HCT116 (cell line): ENCODE data around the gene MPPED1. TPM values are rescaled to one million over a fixed set of nuclear protein-coding genes. Genes with fewer than 3 reads are reported as not detected.

ENCODE experiments used
- ATAC-seq: fragments of 200-7000 bp; cut with Tn5 transposase; 2 replicates; pipeline ENCODE4 v1.9.1; 2020; ENCODE audit warnings: mild to moderate bottlenecking, moderate library complexity
- BruUV-seq: library from RNA; stranded (reverse); fragments of 400-500 nt; replicated peaks from 2 replicates; lab custom pipeline; 2021; lab: Mats Ljungman, UMichigan
- CTCF ChIA-PET: fragments of 300-600 bp; sonication (Branson Sonifier 250); formaldehyde crosslinking; loops from one replicate; lab custom pipeline; 2021; ENCODE audit warnings: antibody characterized with exemption; lab: Charles Lee
- POLR2A ChIA-PET: fragments of 300-600, 350-600 bp; sonication (Branson Sonifier 250); formaldehyde crosslinking; loops from one replicate; lab custom pipeline; 2021; ENCODE audit warnings: antibody characterized with exemption; lab: Charles Lee
- RAD21 ChIA-PET, 2 experiments: fragments of 300-600 bp; sonication (Branson Sonifier 250); formaldehyde crosslinking; loops; one replicate each; lab custom pipeline; 2023; ENCODE audit warnings: low total read pairs in 2 of 2; ENCODE audit not compliant: uncharacterized antibody in 2 of 2, unreplicated experiment in 2 of 2, low non-redundant PET in 1 of 2; lab: Charles Lee
- DNase-seq: peaks from one replicate; pipeline ENCODE4 v3.0.0-alpha.2; 2010; ENCODE audit warnings: low read depth, low spot score
- H2AFZ ChIP-seq: fragments of 200-600 bp; shearing (Covaris generic), sonication (generic); 2 replicates; pipeline ENCODE4 v1.6.1; 2017; ENCODE audit warnings: low read depth, mixed run types, mixed read lengths, antibody characterized with exemption, low read length; ENCODE audit not compliant: poor library complexity, severe bottlenecking
- H3K27ac ChIP-seq: 2 replicates; pipeline ENCODE4 v1.5.1; 2012; ENCODE audit warnings: low read depth, low read length
- H3K27me3 ChIP-seq: fragments of 200-600 bp; sonication (generic); 2 replicates; pipeline ENCODE4 v1.6.1; 2016; ENCODE audit warnings: mixed run types, low read length, mixed read lengths; ENCODE audit not compliant: insufficient read depth
- H3K36me3 ChIP-seq, 2 experiments: fragments of 200-500 bp in 1 of 2; fragments of 200-600 bp in 1 of 2; sonication (Bioruptor generic) in 1 of 2; sonication (generic) in 1 of 2; 2 replicates each; pipeline versions ENCODE4 v1.5.1 to v1.6.1; 2014 to 2016; ENCODE audit warnings: low read length in 2 of 2, inconsistent platforms in 1 of 2, mixed read lengths in 1 of 2, mixed run types in 1 of 2; ENCODE audit not compliant: insufficient read depth in 2 of 2, control insufficient read depth in 1 of 2
- H3K4me1 ChIP-seq, 2 experiments: fragments of 200-600 bp in 1 of 2; sonication (generic) in 1 of 2; 2 replicates each; pipeline versions ENCODE4 v1.5.1 to v1.6.1; 2012 to 2017; ENCODE audit warnings: low read length in 2 of 2, inconsistent platforms in 1 of 2, mild to moderate bottlenecking in 1 of 2, mixed read lengths in 1 of 2, mixed run types in 1 of 2, moderate library complexity in 1 of 2; ENCODE audit not compliant: insufficient read depth in 2 of 2, control insufficient read depth in 1 of 2
- H3K4me2 ChIP-seq: fragments of 200-600 bp; sonication (generic); 2 replicates; pipeline ENCODE4 v1.6.1; 2017; ENCODE audit warnings: mixed run types, low read length, mixed read lengths
- H3K4me3 ChIP-seq, 2 experiments: fragments of 200-600 bp in 1 of 2; sonication (generic) in 1 of 2; replicated peaks in 1 of 2; 2 replicates each; pipeline ENCODE4 v1.5.1; 2011 to 2016; ENCODE audit warnings: low read length in 2 of 2, control low read depth in 1 of 2, low read depth in 1 of 2, mild to moderate bottlenecking in 1 of 2, mixed read lengths in 1 of 2, mixed run types in 1 of 2
- H3K79me2 ChIP-seq: fragments of 200-600 bp; sonication (generic); 2 replicates; pipeline ENCODE4 v1.6.1; 2017; ENCODE audit warnings: mild to moderate bottlenecking, mixed run types, low read length, moderate library complexity, mixed read lengths; ENCODE audit not compliant: insufficient read depth
- H3K9ac ChIP-seq: fragments of 200-600 bp; sonication (generic); 2 replicates; pipeline ENCODE4 v1.6.1; 2016; ENCODE audit warnings: low read length, mixed read lengths
- H3K9me2 ChIP-seq: fragments of 200-600 bp; sonication (generic), shearing (Covaris generic); 2 replicates; pipeline ENCODE4 v1.6.1; 2017; ENCODE audit warnings: mixed run types, mild to moderate bottlenecking, moderate library complexity; ENCODE audit not compliant: insufficient read depth
- H3K9me3 ChIP-seq, 2 experiments: fragments of 200-500 bp in 1 of 2; fragments of 200-600 bp in 1 of 2; sonication (Bioruptor generic) in 1 of 2; sonication (generic) in 1 of 2; 2 replicates each; pipeline ENCODE4 v1.6.1; 2014 to 2017; ENCODE audit warnings: low read length in 2 of 2, mixed read lengths in 2 of 2, inconsistent platforms in 1 of 2, low read depth in 1 of 2, mild to moderate bottlenecking in 1 of 2, mixed run types in 1 of 2, moderate library complexity in 1 of 2; ENCODE audit not compliant: control insufficient read depth in 1 of 2, insufficient read depth in 1 of 2
- H4K20me1 ChIP-seq: fragments of 200-600 bp; sonication (generic), shearing (Covaris generic); 2 replicates; pipeline ENCODE4 v1.6.1; 2017; ENCODE audit warnings: mixed run types, mild to moderate bottlenecking, moderate library complexity; ENCODE audit not compliant: insufficient read depth
- CBX3 ChIP-seq: IDR thresholded peaks from 2 replicates; pipeline ENCODE4 v1.6.1; 2012; ENCODE audit warnings: low read depth
- CEBPB ChIP-seq: IDR thresholded peaks from 2 replicates; pipeline ENCODE4 v1.6.1; 2012; ENCODE audit warnings: low read depth
- EZH2 ChIP-seq: fragments of 200-600 bp; sonication (generic); IDR thresholded peaks from 2 replicates; pipeline ENCODE4 v1.6.1; 2017; ENCODE audit warnings: antibody characterized with exemption, mixed run types
- EZH2phosphoT487 ChIP-seq: fragments of 200-600 bp; IDR thresholded peaks from 2 replicates; pipeline ENCODE4 v1.6.1; 2018; ENCODE audit warnings: antibody characterized with exemption, borderline replicate concordance
- FOSL1 ChIP-seq: IDR thresholded peaks from 2 replicates; pipeline ENCODE4 v1.6.1; 2012; ENCODE audit warnings: low read depth
- POLR2AphosphoS5 ChIP-seq: IDR thresholded peaks from 2 replicates; pipeline ENCODE4 v1.6.1; 2011; ENCODE audit warnings: mild to moderate bottlenecking, low read depth, low read length, moderate library complexity
- RAD21 ChIP-seq: IDR thresholded peaks from 2 replicates; pipeline ENCODE4 v1.6.1; 2012; ENCODE audit warnings: low read depth, mild to moderate bottlenecking
- SIN3A ChIP-seq: IDR thresholded peaks from 2 replicates; pipeline ENCODE4 v1.6.1; 2012; ENCODE audit warnings: low read depth
- SP1 ChIP-seq: IDR thresholded peaks from 2 replicates; pipeline ENCODE4 v1.6.1; 2012; ENCODE audit warnings: low read depth
- SRF ChIP-seq: IDR thresholded peaks from 2 replicates; pipeline ENCODE4 v1.6.1; 2012; ENCODE audit warnings: low read depth
- TCF7L2 ChIP-seq: IDR thresholded peaks from 2 replicates; pipeline ENCODE4 v1.7.0; 2011; ENCODE audit warnings: borderline replicate concordance, inconsistent platforms; ENCODE audit not compliant: insufficient read depth, insufficient read length; ENCODE audit errors: extremely low read depth
- YY1 ChIP-seq: IDR thresholded peaks from 2 replicates; pipeline ENCODE4 v1.6.1; 2011; ENCODE audit warnings: low read length, low read depth, moderate library complexity, mild to moderate bottlenecking; ENCODE audit not compliant: insufficient replicate concordance; ENCODE audit errors: extremely low read depth
- ZFX ChIP-seq: fragments of 450-650 bp; IDR thresholded peaks from 2 replicates; pipeline ENCODE4 v1.6.1; 2017
- ZNF274 ChIP-seq: fragments of 200-500 bp; sonication (Bioruptor generic); IDR thresholded peaks from 2 replicates; pipeline ENCODE4 v1.6.1; 2014; ENCODE audit warnings: mild to moderate bottlenecking, low read depth, low read length, inconsistent platforms
- intact Hi-C: fragments of 100-400 bp; cut with micrococcal nuclease; formaldehyde crosslinking; loops from 2 replicates; pipeline ENCODE4 v1.10.0; 2022
- total RNA-seq: library from RNA; stranded (reverse); gene quantifications from one replicate; pipeline ENCODE4 v1.2.1, GENCODE V29; 2021; ENCODE audit not compliant: unreplicated experiment
- TF ChIP-seq, protein P1 (sequence below): IDR thresholded peaks from 2 replicates; pipeline ENCODE4 v1.6.1; 2012
- TF ChIP-seq, protein P2 (sequence below): IDR thresholded peaks from 2 replicates; pipeline ENCODE4 v1.6.1; 2012; ENCODE audit warnings: low read depth
- TF ChIP-seq, protein P3 (sequence below): IDR thresholded peaks from 2 replicates; pipeline ENCODE4 v1.6.1; 2012

Gene MPPED1
- total RNA-seq, 1 experiment from 2014 or later: not detected

DNA sequence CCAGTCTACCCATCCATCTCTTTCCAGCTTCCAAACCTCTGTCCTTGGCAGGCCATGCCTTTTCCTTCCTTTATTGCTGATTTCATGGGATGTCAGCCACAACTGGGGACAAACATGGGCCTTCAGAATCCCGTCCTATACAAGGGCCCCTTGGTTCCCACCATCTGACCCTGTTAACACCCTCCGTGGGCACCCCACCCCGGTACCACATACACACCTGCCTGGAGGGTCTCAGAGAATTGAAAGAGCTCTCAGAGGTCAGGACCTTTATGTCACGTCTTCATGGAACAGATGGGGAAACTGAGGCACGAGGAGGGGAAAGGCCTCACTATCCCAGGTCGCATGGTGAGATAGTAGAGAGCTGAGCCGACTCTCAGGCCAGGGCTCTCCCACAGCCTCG lies 53.0 kb downstream of the MPPED1 start (continued):
- TF ChIP-seq CBX3 (no peak), EZH2phosphoT487 (no peak)
- TF ChIP-seq, protein P1, sequence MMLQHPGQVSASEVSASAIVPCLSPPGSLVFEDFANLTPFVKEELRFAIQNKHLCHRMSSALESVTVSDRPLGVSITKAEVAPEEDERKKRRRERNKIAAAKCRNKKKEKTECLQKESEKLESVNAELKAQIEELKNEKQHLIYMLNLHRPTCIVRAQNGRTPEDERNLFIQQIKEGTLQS: no peak
- TF ChIP-seq, protein P2, sequence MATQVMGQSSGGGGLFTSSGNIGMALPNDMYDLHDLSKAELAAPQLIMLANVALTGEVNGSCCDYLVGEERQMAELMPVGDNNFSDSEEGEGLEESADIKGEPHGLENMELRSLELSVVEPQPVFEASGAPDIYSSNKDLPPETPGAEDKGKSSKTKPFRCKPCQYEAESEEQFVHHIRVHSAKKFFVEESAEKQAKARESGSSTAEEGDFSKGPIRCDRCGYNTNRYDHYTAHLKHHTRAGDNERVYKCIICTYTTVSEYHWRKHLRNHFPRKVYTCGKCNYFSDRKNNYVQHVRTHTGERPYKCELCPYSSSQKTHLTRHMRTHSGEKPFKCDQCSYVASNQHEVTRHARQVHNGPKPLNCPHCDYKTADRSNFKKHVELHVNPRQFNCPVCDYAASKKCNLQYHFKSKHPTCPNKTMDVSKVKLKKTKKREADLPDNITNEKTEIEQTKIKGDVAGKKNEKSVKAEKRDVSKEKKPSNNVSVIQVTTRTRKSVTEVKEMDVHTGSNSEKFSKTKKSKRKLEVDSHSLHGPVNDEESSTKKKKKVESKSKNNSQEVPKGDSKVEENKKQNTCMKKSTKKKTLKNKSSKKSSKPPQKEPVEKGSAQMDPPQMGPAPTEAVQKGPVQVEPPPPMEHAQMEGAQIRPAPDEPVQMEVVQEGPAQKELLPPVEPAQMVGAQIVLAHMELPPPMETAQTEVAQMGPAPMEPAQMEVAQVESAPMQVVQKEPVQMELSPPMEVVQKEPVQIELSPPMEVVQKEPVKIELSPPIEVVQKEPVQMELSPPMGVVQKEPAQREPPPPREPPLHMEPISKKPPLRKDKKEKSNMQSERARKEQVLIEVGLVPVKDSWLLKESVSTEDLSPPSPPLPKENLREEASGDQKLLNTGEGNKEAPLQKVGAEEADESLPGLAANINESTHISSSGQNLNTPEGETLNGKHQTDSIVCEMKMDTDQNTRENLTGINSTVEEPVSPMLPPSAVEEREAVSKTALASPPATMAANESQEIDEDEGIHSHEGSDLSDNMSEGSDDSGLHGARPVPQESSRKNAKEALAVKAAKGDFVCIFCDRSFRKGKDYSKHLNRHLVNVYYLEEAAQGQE: no peak

DNA sequence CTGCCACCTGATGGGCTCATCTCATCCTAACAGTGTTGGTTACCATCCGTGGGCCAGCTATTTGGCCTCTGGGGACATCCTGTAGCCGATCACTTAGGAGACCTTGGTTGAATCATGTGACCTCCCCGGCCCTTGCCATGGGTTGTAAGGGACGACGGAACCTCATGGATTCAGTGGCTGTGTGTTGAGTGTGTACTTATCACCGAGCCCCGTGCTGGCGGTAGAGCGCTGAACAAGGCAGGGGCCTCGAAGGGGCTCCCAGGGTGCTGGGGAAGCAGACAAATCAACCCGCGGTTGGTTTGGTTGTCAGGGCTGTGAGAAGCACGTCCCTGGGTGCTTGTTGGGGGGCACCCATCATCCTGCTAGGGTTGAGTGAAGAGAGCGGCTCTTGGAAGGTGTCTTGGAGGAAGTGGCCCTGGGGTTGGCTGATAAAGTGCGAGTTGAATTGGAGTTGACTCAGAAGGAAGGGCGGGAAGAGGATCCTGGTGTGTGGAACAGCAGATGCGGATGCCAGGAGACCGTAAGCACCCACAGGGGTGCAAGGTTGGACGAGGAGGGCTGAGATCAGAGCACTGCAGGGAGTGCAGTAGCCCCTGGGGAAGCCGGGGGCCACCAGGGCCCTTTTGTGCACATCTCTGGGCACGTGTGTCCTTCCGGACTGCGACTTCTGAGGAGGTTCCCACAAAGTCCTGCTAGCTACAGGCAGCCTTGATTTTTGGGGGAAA lies 53.6 kb downstream of the MPPED1 start:
- no TSS peak for BruUV-seq
- intact Hi-C loops: no loop called here
- no peak overlapping the region for H2AFZ ChIP-seq
- no peaks in the 10 kb centered on the region for H4K20me1 ChIP-seq
- POLR2A ChIA-PET: no interaction called here
- TF ChIP-seq SP1 (no peak), SRF (no peak), ZFX (no peak), SIN3A (no peak), EZH2phosphoT487 (no peak), EZH2 (no peak), YY1 (no peak), POLR2AphosphoS5 (no peak), RAD21 (no peak), ZNF274 (no peak), FOSL1 (no peak), CEBPB (no peak), TCF7L2 (no peak), CBX3 (no peak)
- TF ChIP-seq, protein P3, sequence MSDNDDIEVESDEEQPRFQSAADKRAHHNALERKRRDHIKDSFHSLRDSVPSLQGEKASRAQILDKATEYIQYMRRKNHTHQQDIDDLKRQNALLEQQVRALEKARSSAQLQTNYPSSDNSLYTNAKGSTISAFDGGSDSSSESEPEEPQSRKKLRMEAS: no peak
- TF ChIP-seq, protein P2: no peak
- ATAC-seq: no peak
- no peak overlapping the region for H3K4me3 ChIP-seq
- H3K4me1 ChIP-seq: no peaks in the 10 kb centered on the region
- no peak overlapping the region for H3K9ac ChIP-seq
- no peaks in the 10 kb centered on the region for H3K79me2 ChIP-seq
- H3K4me2 ChIP-seq: no peak overlapping the region
- H3K9me2 ChIP-seq: no peaks in the 10 kb centered on the region
- CTCF ChIA-PET: no interaction called here
- no peak overlapping the region for H3K27ac ChIP-seq
- peaks cover 57% of the 10 kb centered on the region for H3K27me3 ChIP-seq
- no peaks in the 10 kb centered on the region for H3K36me3 ChIP-seq
- H3K9me3 ChIP-seq: no peaks in the 10 kb centered on the region
- RAD21 ChIA-PET: no interaction called here
- DNase-seq: no peak
